GM18519 (cell line): Measurements from ENCODE around the gene PRAME.
"Not testable (repeated sequence)": the region's sequence is repeated elsewhere in the genome, so short reads cannot be mapped to it uniquely, and the experiment has no call there.

Experiments
- ATAC-seq: cut with Tn5 transposase; IDR thresholded peaks from one replicate; pipeline ENCODE4 v1.9.1; 2021; ENCODE audit warnings: mild to moderate bottlenecking, moderate library complexity; ENCODE audit not compliant: unreplicated experiment, low FRiP score

The PRAME gene, protein sequence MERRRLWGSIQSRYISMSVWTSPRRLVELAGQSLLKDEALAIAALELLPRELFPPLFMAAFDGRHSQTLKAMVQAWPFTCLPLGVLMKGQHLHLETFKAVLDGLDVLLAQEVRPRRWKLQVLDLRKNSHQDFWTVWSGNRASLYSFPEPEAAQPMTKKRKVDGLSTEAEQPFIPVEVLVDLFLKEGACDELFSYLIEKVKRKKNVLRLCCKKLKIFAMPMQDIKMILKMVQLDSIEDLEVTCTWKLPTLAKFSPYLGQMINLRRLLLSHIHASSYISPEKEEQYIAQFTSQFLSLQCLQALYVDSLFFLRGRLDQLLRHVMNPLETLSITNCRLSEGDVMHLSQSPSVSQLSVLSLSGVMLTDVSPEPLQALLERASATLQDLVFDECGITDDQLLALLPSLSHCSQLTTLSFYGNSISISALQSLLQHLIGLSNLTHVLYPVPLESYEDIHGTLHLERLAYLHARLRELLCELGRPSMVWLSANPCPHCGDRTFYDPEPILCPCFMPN

DNA sequence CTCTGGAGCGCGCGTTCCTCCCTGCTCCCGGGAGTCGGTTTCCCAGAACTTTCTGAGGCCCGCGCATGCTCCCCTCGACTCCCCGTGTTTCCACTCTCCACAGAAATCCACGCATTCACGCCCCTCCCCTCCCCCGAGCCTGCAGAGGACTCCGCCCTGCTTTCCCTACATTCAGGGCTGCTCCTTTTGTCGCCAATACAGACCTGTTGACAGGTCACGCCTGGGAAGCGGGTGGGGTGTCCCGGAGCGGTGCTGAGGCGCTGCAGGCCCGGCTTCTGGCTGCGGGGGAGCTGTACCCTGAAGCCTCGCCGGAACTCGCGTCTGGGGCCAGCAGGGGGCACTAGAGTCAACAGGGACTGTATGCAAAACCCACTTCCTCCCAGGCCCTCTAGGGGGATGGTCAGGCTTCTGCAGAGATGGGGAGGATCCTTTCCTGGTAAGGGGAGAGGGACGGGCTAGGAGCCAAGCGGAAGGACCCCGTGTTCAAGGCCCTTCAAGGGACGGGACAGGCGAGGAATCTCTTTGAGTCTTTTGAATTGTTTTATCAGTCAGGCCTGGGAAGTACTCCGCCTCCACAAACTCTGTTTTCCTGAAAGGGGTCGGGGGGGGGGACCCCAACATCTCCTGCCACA is at the start of gene PRAME:
Gene PRAME, minus strand, starts transcription at position 294 of the 632 bp plus-strand sequence. CDS start 2,433 bp downstream, outside the sequence.
- ATAC-seq, result no peak

DNA sequence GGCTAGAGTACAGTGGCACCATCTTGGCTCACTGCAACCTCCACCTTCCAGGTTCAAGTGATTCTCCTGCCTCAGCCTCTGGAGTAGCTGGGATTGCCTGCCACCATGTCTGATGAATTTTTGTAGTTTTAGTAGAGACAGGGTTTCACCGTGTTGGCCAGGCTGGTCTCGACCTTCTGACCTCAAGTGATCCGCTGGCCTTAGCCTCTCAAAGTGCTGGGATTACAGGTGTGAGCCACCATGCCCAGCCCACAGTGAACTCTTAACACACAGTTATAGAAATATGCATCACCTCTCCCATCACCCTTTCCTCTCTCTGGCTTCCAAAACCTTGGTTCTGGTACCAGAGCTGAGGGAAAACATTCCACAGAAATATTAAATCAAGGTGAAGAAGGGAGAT is 49.0 kb upstream of the PRAME start:
- not testable (repeated sequence) for ATAC-seq

DNA sequence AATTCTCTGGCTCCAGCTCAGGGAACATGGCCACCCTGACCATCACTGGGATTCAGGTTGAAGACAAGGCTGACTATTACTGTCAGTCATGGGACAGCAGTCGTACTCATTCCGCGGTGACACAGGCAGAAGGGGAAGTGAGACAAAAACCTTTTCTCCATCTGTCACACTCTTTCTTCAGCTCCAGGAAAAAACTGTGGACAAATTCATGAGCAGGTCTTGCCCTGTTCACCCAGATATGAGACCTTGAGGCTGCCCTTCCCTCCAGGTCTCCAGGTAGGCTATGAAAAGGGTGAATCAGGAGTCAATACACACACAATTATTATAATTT is 46.0 kb upstream of the PRAME start:
- ATAC-seq, result no peak

DNA sequence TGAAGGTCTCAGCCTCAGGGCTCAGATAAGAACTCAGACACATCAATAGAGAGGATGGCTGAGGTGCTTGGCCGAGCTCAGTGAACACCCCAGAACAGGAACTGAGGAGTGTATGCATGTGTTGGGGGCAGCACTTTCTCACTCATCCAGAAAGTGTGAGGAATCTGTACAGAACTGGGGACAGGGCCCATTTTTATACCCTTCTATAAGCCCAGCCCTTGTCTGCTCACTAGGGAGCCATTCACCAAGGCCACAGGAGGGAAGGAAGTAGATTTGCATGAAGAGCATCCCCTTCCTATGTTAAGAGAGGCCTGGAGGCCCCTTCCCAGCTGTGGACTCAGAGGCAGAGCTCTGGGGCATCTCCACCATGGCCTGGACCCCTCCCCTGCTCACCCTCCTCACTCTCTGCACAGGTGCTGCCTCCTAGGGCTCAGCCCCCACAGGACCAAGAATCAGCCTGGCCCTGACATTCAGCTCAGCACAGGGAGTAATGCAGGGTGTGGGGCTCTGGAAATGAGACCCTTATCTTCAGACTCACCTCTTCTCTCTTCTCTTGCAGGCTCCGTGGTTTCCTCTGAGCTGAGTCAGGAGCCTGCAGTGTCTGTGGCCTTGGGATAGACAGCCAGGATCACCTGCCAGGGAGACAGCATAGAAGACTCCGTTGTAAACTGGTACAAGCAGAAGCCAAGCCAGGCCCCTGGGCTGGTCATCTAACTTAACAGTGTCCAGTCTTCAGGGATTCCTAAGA is 45.4 kb upstream of the PRAME start:
- no peak for ATAC-seq

DNA sequence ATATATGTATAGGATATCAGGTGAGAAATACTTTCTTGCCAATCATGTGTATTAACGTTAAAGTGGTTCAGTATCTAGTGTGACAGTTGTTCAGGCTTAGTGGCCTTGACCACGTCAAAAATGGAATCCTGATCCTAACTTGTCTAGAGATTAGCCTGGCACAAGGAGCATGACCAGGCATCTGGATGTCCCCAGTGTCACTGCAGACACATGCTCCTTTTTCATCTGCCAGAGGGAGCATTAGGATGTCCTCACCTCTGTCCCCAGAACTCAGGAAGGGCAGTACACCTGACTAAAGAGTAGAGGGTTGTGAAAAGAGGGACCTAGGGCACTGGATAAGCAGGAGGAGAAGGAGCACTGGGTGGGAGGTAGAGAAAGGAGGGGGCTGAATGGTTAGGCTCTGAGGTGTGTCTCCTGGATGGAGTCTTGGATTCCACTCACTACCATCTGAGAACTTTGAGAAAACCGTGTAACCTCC is 44.4 kb upstream of the PRAME start:
- ATAC-seq, result no peak

DNA sequence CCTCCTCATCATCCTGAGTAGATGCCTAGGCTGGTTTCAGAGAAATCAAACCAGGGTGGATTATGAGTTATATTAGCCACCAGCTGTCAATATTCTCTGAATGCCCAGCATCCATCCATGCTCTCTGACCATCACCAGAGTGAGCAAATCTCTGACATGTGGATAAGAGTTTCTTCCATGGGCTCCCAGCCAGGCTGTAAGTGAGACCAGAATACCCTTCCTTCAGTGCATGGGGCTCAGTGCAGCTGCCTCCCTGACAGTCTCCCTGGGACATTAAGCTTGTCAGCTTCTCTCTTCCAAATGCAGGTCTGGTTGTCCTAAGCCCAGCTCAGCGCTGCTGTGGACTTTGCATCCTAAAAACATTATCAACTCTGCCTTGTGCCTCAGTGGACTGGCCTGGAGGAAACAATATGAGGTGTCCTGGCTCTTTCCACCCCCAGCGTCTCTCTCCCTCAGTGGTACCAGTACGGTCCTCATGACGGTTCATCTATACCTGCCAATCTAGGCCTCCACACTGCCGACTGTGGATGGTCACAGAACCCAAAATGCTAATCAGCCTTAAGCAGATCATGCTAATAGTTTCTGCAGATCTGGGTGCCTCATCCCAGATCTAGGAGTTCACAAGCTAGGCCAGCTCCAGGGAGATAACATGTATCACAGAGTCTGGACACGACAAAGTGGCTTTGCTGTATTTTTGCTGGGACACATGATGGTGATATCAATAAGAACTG is 41.6 kb upstream of the PRAME start:
- no peak for ATAC-seq

DNA sequence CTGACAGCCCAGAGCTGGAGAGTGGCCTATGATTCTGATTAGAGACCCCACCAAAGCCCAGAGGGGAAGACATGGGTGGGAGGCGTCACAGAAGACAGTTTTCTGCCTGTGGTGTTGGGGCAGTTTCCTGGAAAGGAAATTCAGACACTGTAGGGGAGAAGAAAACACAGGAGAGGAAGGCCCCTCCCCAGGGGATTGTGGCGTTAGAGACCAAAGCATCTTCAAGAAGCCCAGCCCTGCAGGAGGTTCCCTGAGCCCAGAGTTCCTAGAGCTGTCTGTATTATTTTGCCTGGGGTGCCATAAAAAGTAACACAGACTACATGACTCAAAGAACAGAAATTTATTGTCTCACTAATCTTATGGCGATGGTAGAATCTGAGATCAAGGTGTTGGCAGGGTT is 40.2 kb upstream of the PRAME start:
- ATAC-seq, result no peak

DNA sequence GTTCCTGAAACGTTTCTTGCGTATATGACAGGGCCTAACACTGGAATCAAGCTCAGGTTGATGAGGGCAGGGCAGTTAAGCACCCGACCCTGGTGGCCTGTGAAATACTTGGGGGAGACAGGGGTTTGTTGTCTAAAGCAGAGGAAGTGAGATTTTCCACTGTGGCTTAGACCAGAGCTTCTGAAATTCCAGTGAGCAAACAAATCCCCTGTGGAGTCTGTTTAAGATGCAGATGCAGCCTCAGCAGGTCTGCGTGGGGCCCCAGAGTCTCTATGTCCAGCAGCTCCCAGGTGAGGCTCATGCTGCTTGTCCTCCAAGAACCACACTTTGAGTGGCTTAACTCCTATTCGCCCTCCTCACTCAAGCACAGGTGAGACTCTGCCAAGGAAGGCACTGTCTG is 39.1 kb upstream of the PRAME start:
- no peak for ATAC-seq

DNA sequence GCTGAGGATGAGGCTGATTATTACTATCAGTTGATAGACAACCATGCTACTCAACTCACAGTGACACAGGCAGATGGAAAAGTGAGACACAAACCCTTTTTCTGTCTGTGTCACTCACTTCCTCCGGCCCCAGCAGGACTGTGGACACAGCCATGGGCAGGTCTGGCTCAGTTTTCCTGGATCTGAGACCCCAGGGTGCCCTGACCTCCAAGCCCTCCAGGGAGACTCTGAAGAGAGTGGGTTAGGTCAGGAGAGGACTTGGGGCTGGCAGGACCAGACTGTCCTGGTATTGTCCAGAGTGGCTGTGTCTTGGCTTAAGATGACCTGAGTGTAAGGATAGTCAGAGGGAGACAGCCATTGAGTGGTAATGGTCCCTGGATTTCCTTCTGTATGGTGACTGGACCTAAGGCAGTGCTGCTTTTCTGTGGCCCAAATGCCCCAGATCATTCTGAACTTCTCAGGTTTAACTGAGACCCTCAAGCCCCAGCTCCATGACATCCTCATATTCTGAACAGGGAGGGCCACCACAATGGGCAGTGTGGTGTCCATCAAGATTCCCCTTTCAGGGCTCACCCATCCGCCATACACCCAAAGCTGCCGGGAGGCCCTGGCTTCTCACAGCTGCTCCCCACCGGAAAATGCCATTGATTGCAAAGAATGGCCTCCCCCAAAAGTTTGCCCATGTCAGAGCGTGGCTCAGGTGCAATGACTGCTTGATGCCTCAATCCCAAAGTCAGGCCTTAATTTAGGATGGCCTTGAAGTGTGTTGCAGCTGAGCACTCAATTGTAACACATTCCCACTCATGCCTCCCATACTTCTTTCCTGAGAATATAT is 36.2 kb upstream of the PRAME start:
- ATAC-seq, result no peak

DNA sequence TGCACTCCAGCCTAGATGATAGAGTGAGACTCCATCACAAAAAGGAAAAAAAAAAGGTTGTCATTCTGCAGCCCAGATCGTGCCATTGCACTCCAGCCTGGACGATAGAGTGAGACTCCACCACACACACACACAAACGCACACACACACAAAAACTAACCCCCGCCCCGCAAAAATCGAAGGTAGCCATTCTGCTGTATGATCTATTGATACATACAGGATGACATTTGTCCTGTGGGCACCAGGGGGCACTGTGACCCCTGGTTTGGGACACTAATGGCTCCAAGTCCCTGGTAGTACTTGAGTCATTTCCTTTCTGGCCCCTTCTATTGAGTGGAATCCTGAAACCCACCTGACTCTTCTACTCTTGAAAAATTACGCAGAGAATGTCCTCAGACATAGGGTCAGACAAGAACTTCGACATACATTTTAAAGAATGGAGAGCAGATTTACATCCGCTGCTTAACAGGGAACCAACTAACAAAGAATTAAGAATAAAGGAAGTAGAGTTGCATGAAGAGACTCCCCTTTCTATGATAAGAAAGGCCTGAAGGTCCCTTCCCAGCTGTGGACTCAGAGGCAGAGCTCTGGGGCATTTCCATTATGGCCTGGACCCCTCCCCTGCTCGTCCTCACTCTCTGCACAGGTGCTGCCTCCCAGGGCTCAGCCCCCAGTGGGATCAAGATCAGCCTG is 35.0 kb upstream of the PRAME start:
- ATAC-seq, result no peak

DNA sequence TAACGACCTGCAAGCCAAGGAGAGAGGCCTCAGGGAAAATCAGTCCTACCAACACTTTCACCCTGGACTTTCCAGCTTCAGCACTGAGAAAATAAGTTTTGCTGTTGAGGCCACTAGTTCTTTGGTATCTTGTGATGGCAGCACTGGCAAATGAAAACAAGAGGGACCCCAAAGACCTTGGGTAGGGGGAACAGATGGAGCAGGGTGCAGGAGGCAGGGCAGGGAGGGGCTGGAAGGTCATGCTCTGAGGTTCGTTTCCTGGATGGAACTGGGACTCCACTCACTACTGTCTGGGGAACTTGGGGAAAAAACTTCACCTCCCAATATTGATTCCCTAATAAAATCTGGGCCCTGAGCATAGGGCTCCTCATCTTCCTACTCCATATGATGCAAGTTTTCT is 34.2 kb upstream of the PRAME start:
- ATAC-seq, result no peak

DNA sequence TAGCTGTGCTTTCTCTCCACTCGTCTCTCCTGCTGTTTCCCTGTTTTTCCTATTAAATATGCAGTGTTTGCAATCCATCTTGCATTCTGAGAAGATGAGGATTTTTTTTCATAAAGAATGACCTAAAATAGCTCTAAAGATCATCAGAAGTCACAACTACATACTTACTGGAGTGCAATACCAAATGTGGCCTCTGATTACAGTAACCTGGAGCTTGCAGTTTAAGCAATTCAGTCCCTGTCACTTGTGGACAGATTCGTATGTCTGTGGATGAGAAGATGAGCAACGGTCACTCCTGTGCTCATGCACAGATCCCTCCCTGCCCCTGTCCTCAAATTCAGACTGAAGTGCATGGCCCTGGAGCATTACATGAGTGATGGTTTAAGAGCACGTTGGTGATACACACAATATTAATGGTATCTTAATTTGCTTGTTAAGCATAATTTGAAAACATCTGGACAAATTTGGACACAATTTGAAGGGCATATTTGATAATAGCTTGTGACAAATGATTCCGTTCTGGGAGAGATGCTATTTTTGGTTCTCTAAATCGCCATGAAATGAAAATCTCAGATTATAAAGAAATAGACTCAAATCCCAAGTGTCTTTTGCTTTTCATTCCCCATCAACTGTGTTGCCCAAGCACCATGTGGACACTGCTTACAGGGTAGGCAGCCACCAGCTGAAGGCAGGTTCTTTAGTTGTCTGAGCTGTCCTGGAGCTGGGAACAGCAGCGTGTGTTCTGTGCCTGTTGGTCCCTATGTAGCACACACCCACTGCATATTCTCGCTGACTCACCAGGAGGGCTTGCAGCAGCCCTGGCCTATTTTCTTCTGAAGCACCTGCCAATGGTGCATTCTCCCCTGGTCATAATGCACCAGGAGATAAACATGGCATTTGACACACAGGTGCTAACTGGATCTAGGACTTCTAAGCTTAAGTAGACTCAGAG is 32.6 kb upstream of the PRAME start:
- no peak for ATAC-seq

DNA sequence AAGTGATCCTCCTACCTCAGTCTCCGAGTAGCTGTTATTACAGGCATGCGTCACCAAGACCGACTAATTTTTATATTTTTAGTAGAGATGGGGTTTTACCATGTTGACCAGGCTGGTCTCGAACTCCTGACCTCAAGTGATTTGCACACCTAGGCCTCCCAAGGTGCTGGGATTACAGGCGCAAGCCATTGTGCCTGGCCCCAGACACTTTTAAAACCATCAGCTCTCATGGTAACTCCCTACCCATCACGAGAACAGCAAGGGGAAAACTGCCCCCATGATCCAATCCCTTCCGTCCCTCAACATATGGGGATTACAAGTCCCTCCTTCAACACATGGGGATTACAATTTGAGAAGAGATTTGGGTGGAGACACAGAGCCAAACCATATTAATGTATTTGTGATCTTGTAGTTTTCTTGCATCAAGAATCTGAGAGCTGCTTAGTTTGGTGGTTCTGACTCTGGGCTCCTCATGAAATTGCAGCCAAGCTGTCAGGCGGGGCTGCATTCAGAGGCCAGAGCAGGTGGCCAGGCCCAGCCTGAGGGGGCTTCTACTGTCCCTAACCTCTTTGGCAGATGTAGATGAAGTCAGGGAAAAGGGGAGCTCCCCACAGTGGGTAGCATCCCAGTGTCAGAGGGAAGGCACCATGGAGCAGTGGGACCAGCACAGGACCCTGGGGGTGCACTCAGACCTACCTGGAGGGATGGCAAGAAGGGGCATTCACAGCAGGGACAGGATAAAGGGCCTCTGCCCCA is 31.2 kb upstream of the PRAME start:
- no peak for ATAC-seq

DNA sequence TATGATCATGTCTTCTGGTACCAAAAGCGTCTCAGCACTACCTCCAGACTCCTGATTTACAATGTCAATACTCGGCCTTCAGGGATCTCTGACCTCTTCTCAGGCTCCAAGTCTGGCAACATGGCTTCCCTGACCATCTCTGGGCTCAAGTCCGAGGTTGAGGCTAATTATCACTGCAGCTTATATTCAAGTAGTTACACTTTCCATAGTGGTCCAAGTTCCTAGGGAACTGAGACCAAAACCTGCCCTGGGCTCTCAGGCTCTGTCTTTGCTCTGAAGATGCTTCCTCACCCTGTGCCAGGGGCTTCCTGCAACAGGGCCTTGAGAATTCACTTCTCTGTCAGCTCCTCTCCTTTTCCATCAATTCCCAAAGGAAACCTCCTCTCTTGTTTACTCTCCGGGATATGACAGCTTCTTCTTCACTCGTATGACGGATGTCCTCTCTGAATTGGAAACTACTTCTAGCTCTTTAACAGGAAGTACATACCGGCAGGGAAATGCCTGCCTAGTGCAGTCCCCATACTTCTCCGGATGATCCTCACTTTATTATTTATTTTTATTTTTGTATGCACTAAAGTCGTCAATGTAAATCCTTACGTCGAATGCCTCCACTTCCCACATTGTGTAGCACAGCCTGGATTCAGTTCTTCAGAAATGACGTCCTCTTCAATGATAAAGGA is 29.6 kb upstream of the PRAME start:
- ATAC-seq, result no peak

DNA sequence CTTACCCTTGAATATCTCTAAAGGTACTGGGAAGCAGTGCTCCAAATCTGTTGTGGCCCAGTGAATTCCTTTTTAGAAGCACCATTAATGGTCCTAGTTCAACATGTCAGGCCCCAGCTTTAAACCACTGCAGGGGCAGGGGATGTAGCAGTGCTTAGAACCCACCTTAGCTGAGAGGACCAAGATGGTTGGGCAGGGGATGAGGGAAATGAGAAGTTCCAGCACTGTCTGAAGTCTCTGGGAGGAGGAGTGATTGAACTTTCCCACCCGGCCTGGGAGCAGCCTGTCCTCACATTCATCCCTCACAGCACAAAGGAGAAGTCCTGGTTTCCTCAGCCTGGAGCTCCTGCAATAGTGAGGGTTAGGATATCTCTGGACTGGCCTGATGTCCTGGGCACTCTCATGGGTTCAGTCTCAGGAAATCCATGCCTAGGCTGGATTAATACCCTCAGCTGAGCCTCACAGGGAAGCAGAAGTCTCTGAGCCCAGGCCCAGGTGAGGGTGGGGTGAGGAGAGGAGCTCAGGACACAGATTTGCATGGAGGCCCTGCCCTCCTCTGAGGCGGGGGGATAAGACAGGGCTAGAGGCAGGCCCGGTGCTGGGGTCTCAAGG is 28.6 kb upstream of the PRAME start:
- no peak for ATAC-seq

DNA sequence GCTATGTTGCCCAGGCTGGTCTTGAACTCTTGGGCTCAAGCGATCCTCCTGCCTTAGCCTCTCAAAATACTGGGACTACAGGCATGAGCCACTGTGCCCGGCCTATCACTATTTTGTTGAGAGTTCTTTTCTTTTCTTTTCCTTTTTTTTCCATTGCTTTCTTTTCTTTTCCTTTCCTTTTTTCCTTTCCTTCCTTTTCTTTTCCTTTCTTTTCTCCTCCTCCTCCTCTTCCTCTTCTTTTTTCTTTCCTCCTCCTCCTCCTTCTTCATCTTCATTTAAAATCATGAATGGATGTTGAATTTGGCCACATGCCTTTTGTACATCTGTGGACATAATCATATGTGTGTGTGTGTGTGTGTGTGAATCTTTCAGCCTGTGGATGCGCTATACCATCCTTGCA is 25.7 kb upstream of the PRAME start:
- no peak for ATAC-seq
